CMK (cell line): ENCODE data around the gene REG4.

Source experiments
- DNase-seq: peaks from one replicate; pipeline ENCODE4 v3.0.0-alpha.2; 2010; ENCODE audit warnings: low read depth

The REG4 gene

GRCh38 chr1:119779869-119780356, 31.3 kb downstream of the REG4 start:
- DNase-seq: no peak

- DNase-seq: no peak
These were observed 32.2 kb downstream of the REG4 start for GRCh38 chr1:119778886-119779560.

GRCh38 chr1:119778359-119778758, 32.9 kb downstream of the REG4 start:
- no peak for DNase-seq

DNA sequence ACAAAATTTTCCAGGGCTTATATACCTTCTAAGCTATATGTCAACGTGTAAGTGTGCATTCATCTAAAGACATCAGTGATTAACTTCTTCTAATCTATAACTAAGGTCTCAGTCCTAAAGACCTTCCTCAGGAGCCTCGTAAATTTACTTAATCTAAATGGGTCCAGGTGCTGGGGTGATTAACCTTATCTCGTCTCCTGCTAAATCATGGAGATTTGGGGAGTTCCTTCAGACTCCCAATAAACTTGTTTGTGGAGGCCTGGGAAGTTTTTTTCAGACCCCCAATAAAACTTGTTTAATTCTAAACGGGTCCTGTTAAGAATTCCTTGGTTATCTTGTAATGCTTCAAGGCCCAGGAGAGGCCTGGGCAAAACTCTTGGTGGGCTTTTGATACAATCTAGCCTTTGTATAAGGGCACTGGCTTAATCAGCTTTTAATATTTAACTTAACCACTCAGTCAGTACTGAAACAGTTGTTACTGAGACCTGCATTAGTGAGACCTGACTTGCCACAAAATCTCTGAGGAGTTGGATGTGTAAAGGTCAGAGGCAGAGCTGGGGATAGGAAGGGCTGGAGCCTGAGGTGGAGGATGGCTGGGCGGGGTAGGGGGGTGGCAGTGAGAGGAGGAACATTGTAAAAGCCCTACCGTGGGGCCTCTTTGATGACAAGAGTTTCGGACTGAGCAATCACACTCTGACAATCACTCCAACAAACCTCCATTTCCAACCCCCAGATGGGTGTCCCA, 36.3 kb downstream of the REG4 start:
- DNase-seq: no peak

- DNase-seq: no peak
These were observed 37.5 kb downstream of the REG4 start for GRCh38 chr1:119773711-119774241.

GRCh38 chr1:119772298-119772697, 39.0 kb downstream of the REG4 start:
- DNase-seq: no peak

DNA sequence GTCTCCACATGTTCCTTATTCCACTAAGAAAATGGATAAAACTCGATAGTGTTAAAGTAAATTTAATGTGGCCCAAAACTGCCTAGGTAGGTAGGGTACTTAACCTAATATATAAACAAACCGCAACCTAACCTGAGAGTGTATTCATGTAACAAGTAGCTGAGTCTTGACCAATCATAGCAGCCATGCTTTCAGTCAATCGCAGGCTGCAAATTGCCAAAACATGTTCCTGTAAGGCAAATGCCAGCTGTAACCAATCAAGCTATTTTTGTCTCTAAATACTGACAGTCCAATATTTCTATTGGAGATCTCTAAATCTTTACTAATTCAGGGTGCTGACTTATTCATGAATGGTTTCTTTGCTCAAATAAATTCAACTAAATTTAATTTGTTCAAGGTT, 39.5 kb downstream of the REG4 start:
- DNase-seq: no peak

DNA sequence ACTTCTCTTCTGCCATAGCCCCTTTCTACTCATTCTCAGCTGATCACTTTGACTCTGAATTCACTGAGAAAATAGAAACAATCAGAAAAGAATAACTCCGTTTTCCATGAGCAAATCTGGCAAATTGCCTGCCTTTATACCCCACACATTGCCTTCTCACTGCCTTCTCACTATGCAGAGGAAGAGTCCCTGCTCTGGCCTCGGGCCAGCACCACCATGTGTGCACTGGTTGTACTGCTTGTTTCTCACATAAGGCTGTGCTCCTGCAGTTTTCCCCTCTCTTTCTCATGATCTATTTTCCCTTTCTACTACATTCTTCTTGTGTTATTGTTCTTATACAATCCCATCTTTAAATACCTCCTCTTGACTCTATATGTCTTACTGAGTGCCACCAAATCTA, 40.2 kb downstream of the REG4 start:
- DNase-seq: no peak

DNA sequence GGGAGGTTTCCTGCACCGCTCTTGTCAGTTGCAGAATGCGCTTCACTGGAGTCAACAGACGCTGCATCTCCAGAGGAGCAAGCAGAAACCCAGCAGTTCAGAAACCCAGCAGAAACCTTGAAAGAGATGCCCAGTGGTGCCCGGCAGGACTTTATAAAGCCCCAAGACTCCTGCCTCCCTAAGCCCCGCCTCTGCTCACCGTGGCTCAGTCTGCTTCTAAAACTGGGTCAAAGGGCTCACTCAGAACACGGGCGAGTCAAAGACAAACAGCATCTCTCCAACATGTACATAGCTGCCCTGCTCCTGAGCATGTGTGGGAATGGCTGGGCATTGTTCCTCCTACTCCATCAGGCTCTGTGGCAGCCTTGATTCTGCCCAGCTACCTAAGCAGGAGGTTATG, 42.5 kb downstream of the REG4 start, which contains the start of gene HMGCS2:
HMGCS2 (minus strand) TSS at position 128 of the 400 bp plus-strand sequence; CDS start at position 67, 61 bp downstream.
- DNase-seq: no peak

DNA sequence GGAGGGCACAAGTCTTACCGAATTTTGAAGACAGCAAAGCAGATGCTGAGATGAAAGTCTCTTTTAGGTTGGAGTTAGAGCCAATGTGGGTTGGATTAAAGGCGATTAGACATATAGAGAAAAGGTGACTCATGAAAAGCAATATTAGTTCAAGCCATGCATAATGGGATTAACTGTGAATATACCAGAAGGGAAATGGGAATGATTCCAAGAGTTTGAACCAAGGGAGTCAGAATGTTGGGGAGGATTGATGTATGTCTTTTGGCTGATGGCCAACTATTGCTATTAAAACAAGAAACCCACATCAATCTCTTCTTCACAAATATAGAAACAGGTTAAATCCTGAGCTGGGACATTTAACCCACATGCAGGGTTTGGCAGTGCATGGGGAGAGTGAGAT, 43.8 kb downstream of the REG4 start:
- DNase-seq: no peak

GRCh38 chr1:119766374-119766794, 44.9 kb downstream of the REG4 start:
- DNase-seq: no peak

- DNase-seq: no peak
These were observed 47.0 kb downstream of the REG4 start for GRCh38 chr1:119764220-119764619.

- DNase-seq: no peak
These were observed 48.3 kb downstream of the REG4 start for GRCh38 chr1:119762953-119763352.

DNA sequence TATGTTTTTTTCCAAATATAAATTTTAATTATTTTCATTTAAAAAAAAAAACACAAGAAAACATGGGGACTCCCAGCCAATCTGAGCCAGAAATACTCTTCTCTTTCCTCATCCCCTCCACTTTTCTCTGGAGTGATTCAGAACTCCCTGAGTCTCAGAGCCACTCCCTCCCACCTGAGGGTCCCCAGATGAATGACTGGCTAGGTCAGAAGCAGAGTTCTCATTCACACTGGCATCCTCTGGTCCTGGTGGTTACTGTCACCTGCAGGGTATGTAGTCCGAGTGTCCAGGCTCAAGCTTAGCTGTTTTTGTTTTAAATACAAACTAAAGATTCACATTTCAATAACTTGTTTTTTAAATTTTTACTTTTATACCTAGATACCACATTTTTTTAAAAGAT, 48.9 kb downstream of the REG4 start:
- DNase-seq: no peak

- no peak for DNase-seq
These were observed 52.7 kb downstream of the REG4 start for GRCh38 chr1:119758584-119758983.

GRCh38 chr1:119752592-119752991, 58.7 kb downstream of the REG4 start:
- no peak for DNase-seq

DNA sequence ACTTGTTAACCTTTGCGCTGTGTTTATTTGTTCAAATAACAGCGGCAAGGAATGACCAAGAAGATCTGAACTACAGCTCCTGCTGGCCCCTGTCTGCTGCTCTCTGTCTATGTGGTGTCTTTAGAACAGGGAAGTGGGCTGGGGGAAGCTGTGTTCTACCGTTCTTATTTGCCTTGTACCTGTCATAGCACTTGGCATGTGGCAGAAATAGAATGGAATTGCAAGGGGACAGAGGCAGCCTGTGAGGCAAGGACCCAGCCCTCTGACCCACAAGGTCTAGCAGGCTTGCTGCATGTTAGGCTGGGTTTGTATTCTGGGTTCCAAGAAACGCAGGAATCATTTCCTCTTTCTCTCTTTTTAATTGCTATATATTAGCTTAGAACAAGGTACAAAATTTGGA, 63.2 kb downstream of the REG4 start:
- no peak for DNase-seq

GRCh38 chr1:119747451-119747850, 63.8 kb downstream of the REG4 start:
- DNase-seq: no peak

GRCh38 chr1:119745034-119745433, 66.2 kb downstream of the REG4 start:
- DNase-seq: no peak

DNA sequence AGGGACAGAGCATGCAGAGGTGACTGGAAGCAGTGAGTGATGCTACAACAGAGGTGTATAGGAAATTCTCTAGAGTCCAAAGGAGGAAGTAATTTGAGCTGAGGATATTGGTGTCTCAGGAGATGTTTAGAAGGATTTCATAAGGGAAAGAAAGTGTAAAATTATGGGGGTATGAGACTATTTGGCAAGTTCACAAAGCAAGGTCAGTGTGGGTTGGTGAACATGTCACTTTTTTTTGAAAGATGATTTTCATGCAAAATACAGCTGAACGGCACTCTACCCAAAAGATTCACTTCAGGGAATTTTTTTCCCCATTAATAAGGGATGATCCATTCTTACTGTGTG, 66.7 kb downstream of the REG4 start:
- no peak for DNase-seq
